ENCODE data around the gene SIRT2.

Gene SIRT2

GRCh38 chr19:38908911-38909310 is 9.5 kb upstream of the SIRT2 start:
- H3K4me3 ChIP-seq (ENCODE audit: low read length in 2 of 2) = no peak overlapping the region
- peaks cover 12 to 13% of the 10 kb centered on the region in 2 donors for H3K36me3 ChIP-seq (ENCODE audit: control insufficient read depth in 2 of 2, insufficient read depth in 2 of 2, low read length in 2 of 2)
- no peaks in the 10 kb centered on the region for H3K9me3 ChIP-seq (ENCODE audit: control insufficient read depth in 2 of 2, low read length in 2 of 2)
- H3K9ac ChIP-seq (ENCODE audit: low read length in 2 of 2) = no peak overlapping the region
- H3K27me3 ChIP-seq (ENCODE audit: control insufficient read depth in 1 of 2, insufficient read depth in 2 of 2, low read length in 2 of 2) = peaks cover 8 to 13% of the 10 kb centered on the region in 2 donors
- H3K4me1 ChIP-seq (ENCODE audit: control insufficient read depth, insufficient read depth, low read length) = no peaks in the 10 kb centered on the region
- H3K27ac ChIP-seq (ENCODE audit: low read length) = no peak overlapping the region

GRCh38 chr19:38907670-38908069 is 8.3 kb upstream of the SIRT2 start:
- Histone ChIP-seq H3K27me3 (ENCODE audit: control insufficient read depth in 1 of 2, insufficient read depth in 2 of 2, low read length in 2 of 2) (peaks cover 8 to 12% of the 10 kb centered on the region in 2 donors), H3K36me3 (ENCODE audit: control insufficient read depth in 2 of 2, insufficient read depth in 2 of 2, low read length in 2 of 2) (peaks cover 12 to 13% of the 10 kb centered on the region in 2 donors), H3K9me3 (ENCODE audit: control insufficient read depth in 2 of 2, low read length in 2 of 2) (no peaks in the 10 kb centered on the region), H3K4me3 (ENCODE audit: low read length in 2 of 2) (no peak overlapping the region), H3K4me1 (ENCODE audit: control insufficient read depth, insufficient read depth, low read length) (no peaks in the 10 kb centered on the region), H3K9ac (ENCODE audit: low read length in 2 of 2) (no peak overlapping the region), H3K27ac (ENCODE audit: low read length) (no peak overlapping the region)

- H3K36me3 ChIP-seq (ENCODE audit: control insufficient read depth in 2 of 2, insufficient read depth in 2 of 2, low read length in 2 of 2) = peaks cover 12 to 13% of the 10 kb centered on the region in 2 donors
- H3K27me3 ChIP-seq (ENCODE audit: control insufficient read depth in 1 of 2, insufficient read depth in 2 of 2, low read length in 2 of 2) = peaks cover 8 to 9% of the 10 kb centered on the region in 2 donors
- H3K9ac ChIP-seq (ENCODE audit: low read length in 2 of 2) = no peak overlapping the region
- H3K9me3 ChIP-seq (ENCODE audit: control insufficient read depth in 2 of 2, low read length in 2 of 2) = no peaks in the 10 kb centered on the region
- H3K27ac ChIP-seq (ENCODE audit: low read length) = no peak overlapping the region
- H3K4me3 ChIP-seq (ENCODE audit: low read length in 2 of 2) = no peak overlapping the region
- no peaks in the 10 kb centered on the region for H3K4me1 ChIP-seq (ENCODE audit: control insufficient read depth, insufficient read depth, low read length)
Observed at GRCh38 chr19:38907227-38907626, 7.8 kb upstream of the SIRT2 start.

GRCh38 chr19:38905620-38906019 is 6.2 kb upstream of the SIRT2 start:
- H3K9me3 ChIP-seq (ENCODE audit: control insufficient read depth in 2 of 2, low read length in 2 of 2) = no peaks in the 10 kb centered on the region
- H3K4me3 ChIP-seq (ENCODE audit: low read length in 2 of 2) = no peak overlapping the region
- peaks cover 12 to 13% of the 10 kb centered on the region in 2 donors for H3K36me3 ChIP-seq (ENCODE audit: control insufficient read depth in 2 of 2, insufficient read depth in 2 of 2, low read length in 2 of 2)
- no peak overlapping the region for H3K9ac ChIP-seq (ENCODE audit: low read length in 2 of 2)
- peaks cover 0 to 2% of the 10 kb centered on the region in 2 donors for H3K27me3 ChIP-seq (ENCODE audit: control insufficient read depth in 1 of 2, insufficient read depth in 2 of 2, low read length in 2 of 2)
- H3K27ac ChIP-seq (ENCODE audit: low read length) = no peak overlapping the region
- no peaks in the 10 kb centered on the region for H3K4me1 ChIP-seq (ENCODE audit: control insufficient read depth, insufficient read depth, low read length)

- H3K4me3 ChIP-seq (ENCODE audit: low read length in 2 of 2) = no peak overlapping the region
- no peaks in the 10 kb centered on the region for H3K27me3 ChIP-seq (ENCODE audit: control insufficient read depth in 1 of 2, insufficient read depth in 2 of 2, low read length in 2 of 2)
- H3K9ac ChIP-seq (ENCODE audit: low read length in 2 of 2) = no peak overlapping the region
- no peaks in the 10 kb centered on the region for H3K4me1 ChIP-seq (ENCODE audit: control insufficient read depth, insufficient read depth, low read length)
- peaks cover 12 to 13% of the 10 kb centered on the region in 2 donors for H3K36me3 ChIP-seq (ENCODE audit: control insufficient read depth in 2 of 2, insufficient read depth in 2 of 2, low read length in 2 of 2)
- H3K27ac ChIP-seq (ENCODE audit: low read length) = no peak overlapping the region
- H3K9me3 ChIP-seq (ENCODE audit: control insufficient read depth in 2 of 2, low read length in 2 of 2) = no peaks in the 10 kb centered on the region
Observed at GRCh38 chr19:38904581-38905539, 5.4 kb upstream of the SIRT2 start.

GRCh38 chr19:38901683-38902082 is 2.3 kb upstream of the SIRT2 start:
- H3K9ac ChIP-seq (ENCODE audit: low read length in 2 of 2) = no peak overlapping the region
- H3K27ac ChIP-seq (ENCODE audit: low read length) = no peak overlapping the region
- no peak overlapping the region for H3K4me3 ChIP-seq (ENCODE audit: low read length in 2 of 2)
- H3K4me1 ChIP-seq (ENCODE audit: control insufficient read depth, insufficient read depth, low read length) = peaks cover 21% of the 10 kb centered on the region
- H3K9me3 ChIP-seq (ENCODE audit: control insufficient read depth in 2 of 2, low read length in 2 of 2) = no peaks in the 10 kb centered on the region
- no peaks in the 10 kb centered on the region for H3K27me3 ChIP-seq (ENCODE audit: control insufficient read depth in 1 of 2, insufficient read depth in 2 of 2, low read length in 2 of 2)
- peaks cover 5 to 7% of the 10 kb centered on the region in 2 donors for H3K36me3 ChIP-seq (ENCODE audit: control insufficient read depth in 2 of 2, insufficient read depth in 2 of 2, low read length in 2 of 2)

GRCh38 chr19:38900743-38901190 is 1.3 kb upstream of the SIRT2 start:
- Histone ChIP-seq H3K4me1 (ENCODE audit: control insufficient read depth, insufficient read depth, low read length) (peaks cover 21% of the 10 kb centered on the region), H3K9ac (ENCODE audit: low read length in 2 of 2) (peak overlapping the region in 1 of 2 donors; percentile 68), H3K36me3 (ENCODE audit: control insufficient read depth in 2 of 2, insufficient read depth in 2 of 2, low read length in 2 of 2) (peaks cover 4 to 7% of the 10 kb centered on the region in 2 donors), H3K27me3 (ENCODE audit: control insufficient read depth in 1 of 2, insufficient read depth in 2 of 2, low read length in 2 of 2) (no peaks in the 10 kb centered on the region), H3K27ac (ENCODE audit: low read length) (no peak overlapping the region), H3K9me3 (ENCODE audit: control insufficient read depth in 2 of 2, low read length in 2 of 2) (no peaks in the 10 kb centered on the region), H3K4me3 (ENCODE audit: low read length in 2 of 2) (peak overlapping the region; percentile 72 to 95)

- H3K9ac ChIP-seq (ENCODE audit: low read length in 2 of 2) = peak overlapping the region; percentile 68 to 78
Observed at GRCh38 chr19:38900202-38900629, 798 bp upstream of the SIRT2 start.

GRCh38 chr19:38898788-38899446 is 501 bp downstream of the SIRT2 start:
- Histone ChIP-seq H3K4me1 (ENCODE audit: control insufficient read depth, insufficient read depth, low read length) (peaks cover 21% of the 10 kb centered on the region), H3K36me3 (ENCODE audit: control insufficient read depth in 2 of 2, insufficient read depth in 2 of 2, low read length in 2 of 2) (no peaks in the 10 kb centered on the region), H3K4me3 (ENCODE audit: low read length in 2 of 2) (peak overlapping the region; percentile 54 to 95), H3K9me3 (ENCODE audit: control insufficient read depth in 2 of 2, low read length in 2 of 2) (no peaks in the 10 kb centered on the region), H3K27ac (ENCODE audit: low read length) (peak overlapping the region; percentile 73), H3K9ac (ENCODE audit: low read length in 2 of 2) (peak overlapping the region; percentile 69 to 90), H3K27me3 (ENCODE audit: control insufficient read depth in 1 of 2, insufficient read depth in 2 of 2, low read length in 2 of 2) (no peaks in the 10 kb centered on the region)

More at GRCh38 chr19:38900202-38900629, 798 bp upstream of the SIRT2 start:
- peak overlapping the region; percentile 84 for H3K27ac ChIP-seq (ENCODE audit: low read length)
- H3K36me3 ChIP-seq (ENCODE audit: control insufficient read depth in 2 of 2, insufficient read depth in 2 of 2, low read length in 2 of 2) = peaks cover 1 to 5% of the 10 kb centered on the region in 2 donors
- H3K4me3 ChIP-seq (ENCODE audit: low read length in 2 of 2) = peak overlapping the region; percentile 72 to 95
- H3K27me3 ChIP-seq (ENCODE audit: control insufficient read depth in 1 of 2, insufficient read depth in 2 of 2, low read length in 2 of 2) = no peaks in the 10 kb centered on the region
- peaks cover 21% of the 10 kb centered on the region for H3K4me1 ChIP-seq (ENCODE audit: control insufficient read depth, insufficient read depth, low read length)
- no peaks in the 10 kb centered on the region for H3K9me3 ChIP-seq (ENCODE audit: control insufficient read depth in 2 of 2, low read length in 2 of 2)

GRCh38 chr19:38894968-38895367 is 4.5 kb downstream of the SIRT2 start:
- Histone ChIP-seq H3K9ac (ENCODE audit: low read length in 2 of 2) (no peak overlapping the region), H3K27me3 (ENCODE audit: control insufficient read depth in 1 of 2, insufficient read depth in 2 of 2, low read length in 2 of 2) (no peaks in the 10 kb centered on the region), H3K27ac (ENCODE audit: low read length) (no peak overlapping the region), H3K36me3 (ENCODE audit: control insufficient read depth in 2 of 2, insufficient read depth in 2 of 2, low read length in 2 of 2) (peaks cover 10 to 17% of the 10 kb centered on the region in 2 donors), H3K4me3 (ENCODE audit: low read length in 2 of 2) (no peak overlapping the region), H3K4me1 (ENCODE audit: control insufficient read depth, insufficient read depth, low read length) (peaks cover 21% of the 10 kb centered on the region), H3K9me3 (ENCODE audit: control insufficient read depth in 2 of 2, low read length in 2 of 2) (no peaks in the 10 kb centered on the region)
